Right lung (tissue), 5 donors: ENCODE results near the gene HGD. TPM values are rescaled to one million over a fixed set of nuclear protein-coding genes. Genes with fewer than 3 reads are reported as not detected.
"Not testable (repeated sequence)": the region's sequence is repeated elsewhere in the genome, so short reads cannot be mapped to it uniquely, and the experiment has no call there.

Experiments used
- DNase-seq, 2 donors: peaks; one replicate each; pipeline ENCODE4 v3.0.0-alpha.2; 2013
- polyA plus RNA-seq, 5 donors: library from polyadenylated mRNA; unstranded; fragments of 120-200 nt; gene quantifications; one replicate each; pipeline versions ENCODE4 v1.2.1 to v1.2.3, GENCODE V29; 2013; ENCODE audit warnings: inconsistent platforms in 1 of 5, low replicate concordance in 1 of 5; ENCODE audit not compliant: insufficient read length in 5 of 5, insufficient read depth in 1 of 5

HGD gene
- polyA plus RNA-seq, 5 donors = 0.45 to 1.0 (median 0.78) TPM

DNA sequence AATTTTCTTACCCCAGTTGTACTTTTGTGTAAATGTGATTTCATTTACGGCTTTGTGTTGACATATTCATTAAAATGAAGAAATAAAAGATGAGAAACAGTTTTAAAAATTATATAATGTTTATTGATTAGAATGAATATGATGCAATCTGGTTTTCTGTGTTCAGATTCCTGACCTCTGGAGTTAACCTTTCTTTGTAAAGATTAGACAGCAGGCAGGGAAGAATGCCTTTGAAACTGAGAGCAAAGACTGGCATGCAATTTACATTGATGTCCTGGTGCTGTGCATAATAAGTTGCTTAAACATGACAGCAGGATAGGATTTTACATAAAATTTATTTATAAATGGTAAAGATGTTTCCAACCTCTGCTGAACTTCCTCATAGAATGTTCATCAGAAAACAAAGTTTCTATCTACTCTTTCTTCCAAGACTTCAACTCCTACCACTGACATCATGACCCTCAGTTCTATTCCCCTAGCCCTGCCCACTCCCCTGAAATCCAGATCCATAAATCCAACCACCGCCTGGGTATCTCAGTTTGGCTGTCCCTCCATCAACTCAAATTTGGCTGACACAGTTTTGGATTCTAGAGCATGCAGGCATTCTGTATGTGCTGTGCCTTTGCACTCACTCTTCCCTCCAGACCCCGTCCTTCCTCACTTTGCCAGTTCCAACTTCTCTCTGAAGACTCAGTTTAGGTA, 1.7 kb downstream of the HGD start:
- no peak for DNase-seq

DNA sequence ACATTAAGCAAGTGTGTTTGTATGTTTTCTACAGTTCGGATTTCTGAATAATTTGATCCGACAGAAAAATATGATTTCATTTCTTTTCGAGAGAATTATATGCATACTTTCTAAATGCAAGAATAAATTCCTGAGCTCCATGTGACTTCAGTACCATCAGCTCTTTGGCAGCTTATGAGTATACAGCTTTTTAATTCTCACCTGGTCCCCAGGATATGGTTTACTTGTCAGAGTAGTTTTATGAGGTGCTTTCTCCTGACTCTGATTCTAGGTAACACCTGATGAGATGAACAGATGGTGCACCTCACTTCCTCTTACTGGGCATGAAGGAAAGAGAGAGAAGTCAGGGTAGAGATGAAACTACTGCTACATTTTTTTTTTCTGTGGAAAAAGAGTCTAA, 3.1 kb downstream of the HGD start:
- no peak for DNase-seq

DNA sequence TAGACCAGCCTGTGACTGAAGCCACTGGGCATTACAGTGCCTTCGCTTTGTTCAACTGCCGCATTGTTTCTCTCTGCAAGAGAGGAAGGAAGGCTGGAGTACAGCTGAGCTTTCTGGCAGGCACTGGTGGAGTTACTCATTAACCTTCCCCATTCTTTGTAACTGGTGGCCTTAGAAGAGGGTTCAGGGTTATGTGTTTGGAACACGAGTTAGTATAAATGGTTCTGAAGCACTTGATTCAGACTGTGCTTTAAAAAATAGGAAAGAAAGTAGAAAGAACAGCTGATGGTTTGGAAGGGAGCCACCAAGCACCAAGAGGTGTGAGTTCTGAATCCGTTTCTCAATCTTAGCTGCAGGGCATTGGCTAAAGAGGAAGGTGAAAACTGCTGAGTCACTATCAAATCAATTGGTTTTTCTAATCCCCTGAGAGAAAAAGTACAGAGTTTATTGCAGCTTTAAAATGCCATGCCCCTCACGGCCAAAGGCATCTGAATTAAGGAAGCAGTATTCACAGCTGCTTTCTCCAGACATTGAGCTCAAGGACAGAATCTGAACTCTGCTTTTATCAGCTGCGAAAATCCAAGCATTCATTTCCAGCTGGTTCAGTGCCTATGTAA, 3.6 kb downstream of the HGD start:
- DNase-seq = peak; percentile 65 to 71

DNA sequence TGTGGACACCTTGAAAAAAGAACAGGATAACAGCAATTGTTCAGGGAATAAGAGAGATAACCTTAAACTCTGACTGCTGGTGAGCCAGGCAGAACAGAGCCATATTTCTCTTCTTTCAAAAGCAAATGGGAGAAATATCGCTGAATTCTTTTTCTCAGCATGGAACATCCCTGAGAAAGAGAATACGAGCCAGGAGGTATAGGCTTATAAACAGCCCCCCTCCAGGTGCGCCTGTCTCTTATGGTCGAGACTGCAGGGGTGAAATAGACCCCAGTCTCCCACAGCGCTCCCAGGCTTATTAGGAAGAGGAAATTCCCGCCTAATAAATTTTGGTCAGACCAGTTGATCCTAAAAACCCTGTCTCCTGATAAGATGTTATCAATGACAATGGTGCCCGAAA, 4.8 kb downstream of the HGD start:
- not testable (repeated sequence) for DNase-seq

DNA sequence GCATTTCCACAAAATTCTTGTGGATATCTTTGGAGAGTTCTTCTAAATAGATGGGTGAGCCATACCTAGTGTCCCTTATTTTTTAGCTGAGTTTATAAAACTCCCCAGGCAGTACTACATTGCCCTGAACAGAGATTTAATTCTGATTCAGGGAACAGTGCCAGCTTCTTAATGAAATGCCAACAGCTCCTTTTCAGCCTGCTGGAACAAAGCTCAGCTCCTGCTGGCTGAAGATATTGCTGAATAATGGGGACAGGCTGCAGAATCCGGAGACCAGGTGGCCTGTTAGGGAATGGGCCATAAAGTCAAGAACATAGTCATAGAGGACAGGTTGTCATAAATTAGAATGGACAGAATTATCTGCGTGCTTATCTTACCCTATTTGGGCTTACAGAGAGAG, 8.9 kb downstream of the HGD start:
- DNase-seq = no peak

DNA sequence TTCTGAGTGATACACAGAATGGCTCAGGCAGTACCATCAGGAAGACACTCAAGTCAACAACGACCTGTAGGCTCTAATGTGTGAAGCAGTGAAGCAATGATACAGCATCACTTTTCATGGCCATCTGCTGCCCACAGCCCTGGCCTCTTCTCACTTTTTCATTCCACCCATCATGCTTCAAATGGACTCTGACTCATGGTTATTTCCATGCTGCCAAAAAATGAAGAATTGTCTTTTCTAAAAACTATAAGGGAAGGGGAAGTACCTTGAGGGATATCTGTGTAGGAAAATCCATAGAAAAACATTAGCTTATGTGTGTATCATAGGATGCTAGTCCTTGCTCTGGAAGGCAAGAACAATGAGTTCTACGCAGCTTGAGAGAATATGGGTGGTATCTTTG, 11.5 kb downstream of the HGD start:
- DNase-seq = no peak

DNA sequence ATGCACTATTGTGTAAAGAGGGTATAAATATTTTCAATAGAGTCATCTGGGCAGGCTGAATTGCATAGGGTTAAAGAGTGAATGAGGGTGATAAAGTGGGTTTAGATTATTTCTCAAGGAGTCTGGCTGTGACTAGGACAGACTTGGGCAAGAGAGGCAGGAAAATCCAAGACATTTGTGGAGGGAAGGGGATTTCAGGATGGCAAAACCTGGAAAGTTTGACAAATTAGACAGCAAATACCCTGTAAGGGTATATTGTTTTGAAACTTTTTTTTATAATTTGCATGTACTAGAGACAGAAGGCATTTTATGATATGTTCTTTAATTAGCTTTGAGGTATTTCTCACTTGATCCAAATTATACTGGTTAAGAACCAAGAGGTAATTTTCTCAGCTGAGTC, 17.1 kb downstream of the HGD start:
- DNase-seq = no peak

DNA sequence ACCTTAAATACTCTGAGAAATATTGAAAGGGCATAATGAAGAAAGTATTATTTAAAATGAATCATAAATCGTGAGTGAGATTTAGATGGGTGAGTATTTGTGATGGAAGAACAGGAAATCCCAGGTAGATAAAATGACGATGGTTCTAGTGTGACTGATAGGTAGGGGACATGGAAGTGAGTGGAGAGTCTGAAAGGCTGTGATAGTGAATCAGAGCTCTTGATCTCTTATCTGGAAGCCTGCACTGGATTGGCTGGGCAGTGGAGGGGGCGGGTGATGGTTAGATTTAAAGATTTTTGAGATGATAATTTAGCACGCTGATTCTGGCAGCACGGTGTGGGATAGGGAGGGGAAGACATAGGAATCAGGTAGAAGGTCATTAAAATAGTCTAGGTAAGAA, 20.1 kb downstream of the HGD start:
- no peak for DNase-seq

DNA sequence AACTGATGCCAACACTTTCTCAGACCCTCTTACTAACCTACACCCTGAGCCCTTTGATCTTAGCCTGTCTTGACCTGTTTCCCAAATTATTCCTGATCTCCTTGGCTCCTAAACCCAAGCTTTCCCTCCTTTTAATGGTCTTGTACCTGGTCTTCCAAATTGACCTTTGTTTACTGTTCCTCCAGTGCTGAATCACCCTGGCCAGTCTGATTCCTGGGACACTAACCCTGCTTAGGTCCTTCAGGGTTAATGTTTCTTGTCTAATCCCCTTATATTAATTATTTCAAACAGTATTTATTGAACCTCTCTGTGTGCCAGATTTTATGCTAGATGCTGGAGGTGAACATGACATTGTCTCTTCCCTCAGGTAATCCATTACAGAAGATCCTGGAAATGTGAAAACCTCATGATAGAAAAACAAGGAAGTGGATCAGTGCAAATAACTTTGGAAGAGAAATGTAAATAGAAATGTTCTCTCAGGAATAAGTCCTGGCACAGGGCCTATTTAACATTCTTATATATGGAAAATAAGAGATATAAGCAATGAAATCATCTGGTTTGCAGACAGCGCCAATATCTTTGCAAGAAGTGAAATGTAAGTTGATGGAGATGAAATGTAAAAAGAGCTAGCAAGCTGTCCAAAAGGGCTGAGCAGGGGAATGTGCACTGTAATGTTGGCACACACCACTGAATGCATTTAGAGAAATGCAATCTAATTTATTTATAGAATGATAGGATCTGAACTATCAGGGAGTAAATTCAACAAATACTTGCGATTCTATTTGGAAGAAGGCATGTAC, 20.7 kb downstream of the HGD start:
- no peak for DNase-seq

DNA sequence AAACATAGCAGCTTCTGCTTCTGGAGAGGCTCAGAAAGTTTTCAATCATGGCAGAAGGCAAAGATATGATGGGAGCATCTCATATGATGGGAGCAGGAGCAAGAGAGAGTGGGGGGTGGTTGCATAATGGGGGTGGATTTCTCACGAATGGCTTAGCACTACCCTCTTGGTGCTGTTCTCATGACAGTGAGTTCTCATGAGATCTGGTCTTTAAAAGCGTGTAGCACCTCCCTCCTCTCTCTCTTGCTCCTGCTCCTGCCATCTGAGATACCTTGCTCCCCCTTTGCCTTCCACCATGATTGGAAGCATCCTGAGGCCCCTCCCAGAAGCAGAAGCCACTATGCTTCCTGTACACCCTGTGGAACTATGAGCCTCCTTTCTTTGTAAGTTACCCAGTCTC, 22.2 kb downstream of the HGD start:
- no peak for DNase-seq

DNA sequence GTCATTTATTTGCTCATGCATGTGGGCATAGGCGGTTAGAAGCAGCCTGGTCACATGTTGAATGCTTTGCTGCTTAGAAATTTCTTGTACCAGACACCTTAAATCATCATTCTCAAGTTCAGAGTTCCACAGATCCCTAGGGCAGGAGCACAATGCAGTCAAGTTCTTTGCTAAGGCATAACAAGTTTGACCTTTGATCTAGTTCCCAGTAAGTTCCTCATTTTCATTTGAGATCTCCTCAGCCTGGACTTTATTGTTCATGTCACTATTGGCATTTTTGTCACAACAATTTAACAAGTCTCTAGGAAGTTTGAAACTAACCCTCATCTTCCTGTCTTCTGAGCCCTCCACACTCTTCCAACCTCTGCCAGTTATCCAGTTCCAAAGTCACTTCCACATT, 22.8 kb downstream of the HGD start:
- no peak for DNase-seq

DNA sequence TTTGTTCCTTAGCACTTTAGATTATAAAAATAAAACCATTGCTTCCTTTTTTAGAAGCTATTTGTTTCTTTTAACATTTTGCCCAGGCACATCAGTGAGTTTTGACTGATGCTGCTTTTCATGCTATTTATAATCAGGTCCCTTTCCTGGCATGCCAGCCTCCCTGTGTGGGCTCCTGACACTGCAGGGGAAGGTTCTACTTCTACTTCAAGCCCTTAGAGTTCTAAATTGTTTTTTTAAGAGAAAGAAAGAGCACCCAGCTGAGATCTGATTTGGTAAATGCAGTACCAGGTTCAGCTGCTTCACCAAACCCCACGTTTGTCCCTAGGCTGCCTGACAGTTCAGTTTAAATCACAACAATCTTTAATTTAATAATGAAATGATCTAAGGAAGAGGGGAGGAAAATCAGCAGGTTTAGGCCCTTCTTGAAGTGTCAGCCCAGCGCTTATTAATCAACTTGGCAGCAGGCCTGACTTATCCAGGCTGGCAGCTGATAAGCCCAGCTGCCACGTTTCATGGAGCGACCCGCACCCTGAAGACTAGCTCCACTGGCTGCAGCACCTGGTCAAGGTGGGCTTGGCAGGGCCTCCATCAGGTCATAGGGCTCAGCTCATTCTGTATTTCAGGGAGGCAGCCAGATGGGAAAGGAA, 29.0 kb downstream of the HGD start:
- DNase-seq = no peak

DNA sequence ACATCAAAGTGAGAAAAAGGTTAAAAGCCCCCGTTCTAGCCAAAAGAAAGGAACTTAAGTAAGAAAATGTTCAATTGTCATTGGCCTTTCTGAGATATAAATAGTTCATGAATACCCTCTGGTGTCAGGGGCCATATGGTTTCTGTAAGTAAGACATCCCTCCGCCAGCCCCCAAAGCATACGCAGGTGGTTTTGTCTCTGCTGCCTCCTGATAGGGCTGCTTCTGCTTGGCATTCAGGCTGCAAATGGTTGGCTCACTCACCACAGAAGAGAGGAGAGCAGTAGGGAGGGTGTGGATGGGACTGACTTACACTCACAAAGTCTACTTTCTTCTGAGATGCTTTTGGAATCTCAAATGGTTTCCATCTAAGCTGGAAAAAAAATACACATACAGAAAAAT, 29.8 kb downstream of the HGD start:
- DNase-seq = no peak

DNA sequence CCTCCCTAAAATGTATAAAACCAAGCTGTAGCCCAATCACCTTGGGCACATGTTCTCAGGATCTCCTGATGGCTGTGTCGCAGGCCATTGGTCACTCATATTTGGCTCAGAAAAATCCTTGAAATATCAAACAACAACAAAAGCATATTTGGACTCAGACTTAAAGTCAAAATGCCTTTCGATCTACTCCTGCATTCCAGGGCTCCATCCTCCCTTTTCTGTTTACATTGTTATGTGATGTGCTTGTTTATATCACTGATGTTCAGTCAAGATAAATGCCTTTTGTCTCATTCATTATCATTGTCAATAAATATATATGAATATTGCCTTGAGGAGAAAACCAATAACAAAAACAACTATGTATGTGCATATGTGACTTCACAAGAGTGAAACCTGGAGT, 31.7 kb downstream of the HGD start:
- DNase-seq = no peak

DNA sequence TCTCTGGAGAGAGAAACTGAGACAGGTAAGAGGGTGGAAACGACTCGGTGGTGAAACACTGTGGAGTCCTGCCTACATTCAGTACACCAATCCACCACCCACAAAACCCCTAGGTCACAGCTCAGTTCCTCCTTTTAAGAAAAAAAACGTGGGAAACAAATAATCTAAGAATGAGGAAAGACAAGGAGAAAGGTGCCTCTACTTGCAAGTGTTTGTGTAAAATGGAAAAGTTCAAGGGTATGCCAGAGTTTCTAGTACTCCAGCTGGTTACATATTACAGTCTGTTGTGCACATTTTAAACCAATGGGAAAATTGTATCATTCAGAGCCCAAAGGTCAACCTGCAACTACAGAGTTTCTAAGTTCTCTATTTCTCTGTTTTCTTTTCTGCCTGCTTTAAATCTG, 32.2 kb downstream of the HGD start:
- no peak for DNase-seq

DNA sequence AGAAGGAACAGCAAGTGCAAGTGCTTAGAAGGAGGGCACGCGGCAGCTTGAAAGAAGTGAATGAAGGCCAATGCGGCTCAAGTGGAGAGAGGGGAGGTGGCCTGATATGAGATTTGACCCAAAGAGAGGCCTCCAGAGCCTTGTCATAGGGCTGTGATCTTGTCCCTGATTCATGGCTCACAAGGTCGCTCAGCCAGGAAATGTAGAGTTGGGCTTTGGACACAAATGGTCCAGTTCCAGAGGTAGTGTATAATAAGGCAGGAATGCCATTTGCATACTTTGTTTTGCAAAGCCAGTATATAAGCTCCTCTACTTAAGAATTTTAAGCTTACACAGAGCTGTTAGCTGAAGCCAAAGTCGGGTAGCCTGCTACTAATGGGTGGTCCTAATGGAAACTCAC, 33.7 kb downstream of the HGD start:
- no peak for DNase-seq

DNA sequence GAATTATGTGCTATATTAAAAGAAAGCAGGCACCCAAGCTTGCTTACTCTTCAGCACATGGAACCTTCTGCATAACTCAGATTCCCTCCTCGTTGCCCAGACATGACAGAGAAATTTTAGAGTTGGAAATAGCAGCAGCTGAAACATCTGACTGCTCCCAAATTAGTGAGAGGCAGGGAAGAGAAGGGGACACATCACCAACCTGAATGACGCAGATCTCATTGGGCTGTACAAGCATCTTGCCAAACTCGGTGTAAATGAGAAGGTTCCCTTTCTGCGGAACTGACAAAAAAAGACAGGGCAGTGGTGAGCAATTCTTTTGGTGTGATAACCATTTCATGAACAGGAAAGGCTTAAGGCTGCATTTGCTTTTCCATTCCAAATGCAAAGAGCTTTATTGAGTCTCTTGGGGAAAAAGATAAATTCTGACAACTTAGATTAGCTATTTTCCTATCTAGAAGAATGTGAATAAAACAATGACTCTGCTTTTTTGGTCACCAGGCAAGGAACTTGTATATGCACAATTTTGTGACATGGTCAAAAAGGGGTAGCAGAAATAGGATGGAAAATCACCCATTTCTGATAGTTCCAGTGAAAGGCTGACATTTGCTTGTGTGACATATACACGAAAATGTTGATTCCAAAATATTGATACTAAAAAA, 35.1 kb downstream of the HGD start:
- DNase-seq = no peak

DNA sequence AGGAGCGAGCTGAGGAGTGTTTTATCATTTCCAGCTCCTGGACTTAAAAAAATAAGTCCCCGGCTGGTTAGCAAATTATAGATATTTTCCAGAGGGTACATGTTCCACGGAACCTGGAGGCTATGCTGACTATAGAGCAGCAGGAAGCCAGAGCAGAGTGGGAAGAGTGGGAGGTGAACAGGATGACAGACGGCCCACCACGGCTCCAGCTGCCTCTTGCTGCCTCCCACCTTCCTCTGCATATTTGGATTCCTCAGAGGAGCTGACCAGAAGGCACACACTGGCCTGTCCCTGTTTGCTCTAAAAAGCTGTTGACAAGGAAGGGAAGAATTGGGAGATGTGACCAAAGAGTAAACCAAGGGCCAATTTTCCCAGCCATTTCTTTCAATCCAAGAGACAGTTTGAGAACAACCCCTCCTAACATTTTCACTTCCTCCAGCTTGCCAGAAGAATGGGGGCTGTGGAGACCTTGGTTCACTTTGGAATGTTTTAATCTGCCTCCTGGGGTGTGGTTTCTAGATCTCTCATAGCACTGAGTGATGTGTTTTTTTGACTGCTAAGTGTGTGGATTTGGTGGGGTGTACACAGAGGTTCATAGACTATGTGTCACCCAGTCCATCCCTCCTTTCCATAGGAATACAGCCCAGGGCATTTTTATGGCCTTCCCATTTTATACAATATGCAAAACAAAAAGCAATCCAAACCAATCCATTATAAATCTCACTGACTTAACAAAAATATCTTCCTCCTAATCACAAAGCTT, 36.8 kb downstream of the HGD start:
- DNase-seq = no peak

DNA sequence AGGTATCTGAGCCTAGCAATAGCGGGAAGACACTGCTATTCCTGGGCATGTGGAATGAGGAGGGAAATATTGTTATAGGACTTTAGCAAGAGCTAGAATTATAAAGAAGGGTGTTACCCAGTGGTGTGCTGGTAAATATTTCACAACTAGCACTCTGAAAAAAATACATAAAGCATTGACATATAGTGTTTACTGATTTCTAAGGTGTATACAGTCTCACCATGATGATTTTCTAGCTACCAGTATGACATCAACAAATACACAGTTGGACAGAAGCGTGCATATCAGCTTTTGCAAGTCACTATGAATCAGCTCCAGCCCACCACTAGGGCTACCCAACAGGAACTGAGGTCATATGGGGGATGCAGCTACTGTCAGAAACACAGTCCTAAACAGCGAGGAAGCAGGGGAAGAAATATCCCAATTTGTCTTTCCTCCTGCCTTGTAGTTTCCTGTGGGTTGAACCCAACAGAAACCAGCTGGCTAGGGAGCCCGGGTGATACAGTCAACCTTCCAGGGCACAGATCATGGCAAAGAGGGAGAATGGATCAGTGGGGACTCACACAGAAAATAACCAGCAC, 39.6 kb downstream of the HGD start:
- DNase-seq = no peak

DNA sequence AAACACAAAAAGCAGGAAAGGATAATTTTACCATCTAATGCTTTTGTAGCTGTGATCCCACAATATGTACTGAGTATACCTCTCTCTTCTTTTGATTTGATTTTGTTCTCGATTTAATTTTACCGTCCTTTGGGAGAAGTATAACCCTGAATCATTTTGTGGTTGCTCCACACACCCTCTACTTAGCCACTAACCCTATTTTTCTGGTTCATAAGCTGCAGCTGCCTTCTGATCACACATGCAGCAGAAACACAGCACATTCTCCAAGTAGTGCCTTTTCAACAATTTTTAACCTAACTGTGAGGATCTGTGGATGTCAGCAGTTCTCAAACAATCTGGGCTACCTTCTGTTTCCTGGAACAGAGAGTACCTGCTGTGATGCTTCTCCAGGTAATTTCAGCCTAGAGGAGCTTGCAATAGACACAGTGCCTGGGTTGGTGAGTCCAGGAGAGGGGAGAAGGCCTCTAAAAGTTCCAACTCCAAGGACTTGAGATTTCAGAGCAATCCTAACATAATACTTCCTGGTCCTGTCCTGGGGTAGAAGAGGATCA, 40.3 kb downstream of the HGD start:
- DNase-seq = no peak

DNA sequence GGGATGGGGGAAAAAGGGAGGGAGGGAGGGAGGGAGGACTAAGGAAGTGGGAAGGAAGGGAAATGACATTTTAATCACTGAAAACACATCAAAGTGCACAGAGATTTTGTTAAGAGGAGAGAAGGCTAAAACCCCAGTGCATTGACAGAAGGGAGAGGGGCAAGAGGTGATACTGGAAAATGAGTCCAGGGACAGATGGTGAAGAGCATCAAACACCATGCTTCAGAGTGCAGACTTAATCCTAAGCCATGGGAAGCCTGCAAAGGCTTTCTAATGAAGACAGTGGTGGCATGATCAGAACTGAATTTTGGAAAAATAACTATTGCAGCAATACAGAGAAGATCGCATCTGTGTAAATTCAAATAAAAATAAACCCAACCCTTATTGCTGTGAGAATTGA, 41.8 kb downstream of the HGD start:
- no peak for DNase-seq
